HepG2 (cell line): ENCODE measurements around the gene ATP5F1A. TPM values are rescaled to one million over a fixed set of nuclear protein-coding genes. Genes with fewer than 3 reads are reported as not detected.
A peak's percentile ranks its signal among the peaks of the same experiment; 100 is the strongest.

Experiments
- DMAP1 ChIP-seq: IDR thresholded peaks from 2 replicates; pipeline ENCODE4 v1.6.1; 2016
- EED ChIP-seq: sonication (generic); formaldehyde crosslinking; IDR thresholded peaks from 2 replicates; pipeline ENCODE4 v1.5.0; 2020; ENCODE audit warnings: mild to moderate bottlenecking, missing genetic modification reagents
- FLYWCH1 ChIP-seq: sonication (generic); formaldehyde crosslinking; IDR thresholded peaks from 2 replicates; pipeline ENCODE4 v1.8.1; 2023; ENCODE audit warnings: mild to moderate bottlenecking, missing genetic modification reagents
- GMEB1 ChIP-seq: sonication (generic); formaldehyde crosslinking; IDR thresholded peaks from 2 replicates; pipeline ENCODE4 v1.5.1; 2020; ENCODE audit warnings: missing genetic modification reagents, mild to moderate bottlenecking, borderline replicate concordance
- HOXD1 ChIP-seq: sonication (generic); formaldehyde crosslinking; IDR thresholded peaks from 2 replicates; pipeline ENCODE4 v1.5.0; 2020; ENCODE audit warnings: missing genetic modification reagents
- KMT2A ChIP-seq: sonication (generic); formaldehyde crosslinking; IDR thresholded peaks from 2 replicates; pipeline ENCODE4 v1.4.0; 2020; ENCODE audit warnings: missing genetic modification reagents
- NFIB ChIP-seq: sonication (generic); formaldehyde crosslinking; IDR thresholded peaks from 2 replicates; pipeline ENCODE4 v1.9.0; 2021; ENCODE audit warnings: missing genetic modification reagents, mild to moderate bottlenecking, borderline replicate concordance
- NFYB ChIP-seq: sonication (generic); formaldehyde crosslinking; IDR thresholded peaks from 2 replicates; pipeline ENCODE4 v1.4.0; 2020; ENCODE audit warnings: missing genetic modification reagents
- PHF20 ChIP-seq: sonication (generic); formaldehyde crosslinking; IDR thresholded peaks from 2 replicates; pipeline ENCODE4 v1.5.0; 2020; ENCODE audit warnings: mild to moderate bottlenecking, missing genetic modification reagents
- PRDM15 ChIP-seq: sonication (generic); formaldehyde crosslinking; IDR thresholded peaks from 2 replicates; pipeline ENCODE4 v1.4.0; 2020; ENCODE audit warnings: missing genetic modification reagents
- TAF15 ChIP-seq: fragments of 200-400 bp; formaldehyde crosslinking; IDR thresholded peaks from one replicate; pipeline ENCODE4 v1.6.1; 2018; ENCODE audit warnings: mild to moderate bottlenecking, low read depth, low read length; ENCODE audit not compliant: poor library complexity, severe bottlenecking
- UBTF ChIP-seq: sonication (generic); formaldehyde crosslinking; IDR thresholded peaks from 2 replicates; pipeline ENCODE4 v1.4.0; 2020; ENCODE audit warnings: mild to moderate bottlenecking, missing genetic modification reagents
- XBP1 ChIP-seq: sonication (generic); formaldehyde crosslinking; IDR thresholded peaks from 2 replicates; pipeline ENCODE4 v1.5.0; 2020; ENCODE audit warnings: missing genetic modification reagents
- ZFP37 ChIP-seq: sonication (generic); formaldehyde crosslinking; IDR thresholded peaks from 2 replicates; pipeline ENCODE4 v1.4.0; 2020; ENCODE audit warnings: missing genetic modification reagents, borderline replicate concordance
- ZNF292 ChIP-seq: sonication (generic); formaldehyde crosslinking; IDR thresholded peaks from 2 replicates; pipeline ENCODE4 v1.8.1; 2022; ENCODE audit warnings: mild to moderate bottlenecking, low read depth, missing genetic modification reagents, borderline replicate concordance
- ZNF350 ChIP-seq: sonication (generic); formaldehyde crosslinking; IDR thresholded peaks from 2 replicates; pipeline ENCODE4 v1.4.0; 2020; ENCODE audit warnings: mild to moderate bottlenecking, low read depth, missing genetic modification reagents, borderline replicate concordance
- ZNF451 ChIP-seq: sonication (generic); formaldehyde crosslinking; IDR thresholded peaks from 2 replicates; pipeline ENCODE4 v1.5.0; 2020; ENCODE audit warnings: mild to moderate bottlenecking, missing genetic modification reagents
- ZNF543 ChIP-seq: sonication (generic); formaldehyde crosslinking; IDR thresholded peaks from 2 replicates; pipeline ENCODE4 v1.4.0; 2020; ENCODE audit warnings: mild to moderate bottlenecking, missing genetic modification reagents
- ZNF580 ChIP-seq: IDR thresholded peaks from 2 replicates; pipeline ENCODE4 v1.6.1; 2016; ENCODE audit warnings: low read depth, borderline replicate concordance
- ZNF709 ChIP-seq: sonication (generic); formaldehyde crosslinking; IDR thresholded peaks from 2 replicates; pipeline ENCODE4 v1.5.0; 2020; ENCODE audit warnings: mild to moderate bottlenecking, missing genetic modification reagents
- ZNF720 ChIP-seq: sonication (generic); formaldehyde crosslinking; IDR thresholded peaks from 2 replicates; pipeline ENCODE4 v1.4.0; 2020; ENCODE audit warnings: missing genetic modification reagents
- ZNF788 ChIP-seq: sonication (generic); formaldehyde crosslinking; IDR thresholded peaks from 2 replicates; pipeline ENCODE4 v1.5.0; 2020; ENCODE audit warnings: mild to moderate bottlenecking, missing genetic modification reagents, borderline replicate concordance
- polyA plus RNA-seq, 8 experiments: library from polyadenylated mRNA; depleted of rRNA in 3 of 8; stranded (reverse) in 7 of 8; unstranded in 1 of 8; fragments of >200 nt; fragmentation: Illumina TruSeq in 4 of 8; extraction: Trizol in 4 of 8; gene quantifications; 2 replicates each; pipeline versions ENCODE4 v1.2.1 to v1.2.3, GENCODE V29; 2011 to 2016; ENCODE audit warnings: low read depth in 4 of 8, missing spikeins in 1 of 8, mixed read lengths in 1 of 8; ENCODE audit not compliant: insufficient read depth in 1 of 8
- total RNA-seq, 5 experiments: library from RNA; depleted of rRNA; stranded (reverse); fragments of >200 nt; fragmentation: Illumina TruSeq; extraction: Trizol; gene quantifications; 2 replicates each; pipeline ENCODE4 v1.2.3, GENCODE V29; 2016; ENCODE audit warnings: low read depth in 1 of 5

Gene ATP5F1A
- total and polyA plus RNA-seq, 2 of the 13 experiments (the other 11 are each of a cell fraction or from before 2014, with no cell fraction given): 459 to 922 TPM

DNA sequence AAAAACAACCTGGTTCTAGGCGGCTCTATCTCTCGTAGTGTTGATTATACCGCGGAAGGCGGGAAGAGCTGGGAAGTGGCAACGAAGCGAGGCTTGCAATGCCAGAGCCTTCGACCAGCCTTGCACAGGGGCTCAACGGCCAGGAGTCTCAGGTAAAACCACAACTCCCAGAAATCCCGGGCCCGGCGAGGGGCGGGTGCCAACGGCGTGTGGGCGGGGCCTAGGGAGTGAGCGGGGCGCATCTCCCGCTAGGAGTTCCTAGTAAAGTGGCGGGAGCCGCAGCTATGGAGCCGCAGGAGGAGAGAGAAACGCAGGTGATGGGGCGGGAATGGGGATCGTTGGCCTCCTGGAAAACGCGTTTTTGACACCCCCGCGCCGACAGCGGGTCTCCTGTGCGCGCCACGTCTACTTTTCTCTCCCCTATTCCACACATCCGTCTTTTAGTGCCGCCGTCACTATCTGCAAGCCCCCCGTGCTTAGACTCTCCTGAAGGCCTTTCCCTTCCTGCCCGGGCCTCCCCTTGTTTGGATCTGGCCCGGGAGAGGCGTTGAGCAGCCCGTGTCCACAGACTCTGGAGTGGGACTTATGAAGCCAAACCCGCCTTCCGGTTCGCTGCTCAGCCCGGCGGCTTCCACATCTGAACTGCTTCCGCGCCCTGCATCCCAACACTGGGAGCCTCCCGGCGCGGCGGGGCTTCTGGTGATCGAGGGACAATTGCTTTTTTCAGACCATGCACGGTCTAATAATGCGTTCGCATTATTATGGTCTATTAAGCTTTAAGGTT lies 6.2 kb upstream of the ATP5F1A start, which contains the start of gene HAUS1 (continued):
- TF ChIP-seq UBTF (CRISPR knock-in tag) (peak; percentile 89), GMEB1 (peak; percentile 90), PHF20 (CRISPR knock-in tag) (no peak; the same call in 1 of the 2 replicates), ZNF543 (CRISPR knock-in tag) (peak; percentile 56; the same call in 1 of the 2 replicates), KMT2A (CRISPR knock-in tag) (peak; percentile 76), HOXD1 (0 out of 2 replicates have a peak, but pooled peaks have one; percentile 39), ZNF709 (CRISPR knock-in tag) (peak; percentile 89), ZNF350 (CRISPR knock-in tag) (0 out of 2 replicates have a peak, but pooled peaks have one; percentile 50), FLYWCH1 (CRISPR knock-in tag) (no peak), DMAP1 (CRISPR knock-in tag) (peak; percentile 63; the same call in 1 of the 2 replicates), ZNF451 (CRISPR knock-in tag) (peak; percentile 62; the same call in 1 of the 2 replicates), TAF15 (no peak), XBP1 (no peak), NFIB (no peak), ZNF788 (CRISPR knock-in tag) (peak; percentile 44; the same call in 1 of the 2 replicates), ZNF292 (CRISPR knock-in tag) (peak; percentile 41; the same call in 1 of the 2 replicates), ZFP37 (no peak), ZNF720 (no peak), NFYB (CRISPR knock-in tag) (peak; percentile 18), PRDM15 (0 out of 2 replicates have a peak, but pooled peaks have one; percentile 9), EED (CRISPR knock-in tag) (0 out of 2 replicates have a peak, but pooled peaks have one; percentile 31), ZNF580 (CRISPR knock-in tag) (no peak)
